HG02885 (cell line): Measurements from ENCODE around the gene ABCA5.
"Not testable (repeated sequence)": the region's sequence is repeated elsewhere in the genome, so short reads cannot be mapped to it uniquely, and the experiment has no call there.

ENCODE experiments used
- ATAC-seq: cut with Tn5 transposase; IDR thresholded peaks from one replicate; pipeline ENCODE4 v1.9.1; 2021; ENCODE audit warnings: mild to moderate bottlenecking; ENCODE audit not compliant: unreplicated experiment, poor library complexity

Gene ABCA5

GRCh38 chr17:69333561-69333960, 6.6 kb upstream of the ABCA5 start:
- ATAC-seq, result no peak

GRCh38 chr17:69331756-69332155, 4.8 kb upstream of the ABCA5 start:
- ATAC-seq, result no peak

- peak; percentile 7 for ATAC-seq
Observed at GRCh38 chr17:69326377-69327059, 415 bp downstream of the ABCA5 start.

DNA sequence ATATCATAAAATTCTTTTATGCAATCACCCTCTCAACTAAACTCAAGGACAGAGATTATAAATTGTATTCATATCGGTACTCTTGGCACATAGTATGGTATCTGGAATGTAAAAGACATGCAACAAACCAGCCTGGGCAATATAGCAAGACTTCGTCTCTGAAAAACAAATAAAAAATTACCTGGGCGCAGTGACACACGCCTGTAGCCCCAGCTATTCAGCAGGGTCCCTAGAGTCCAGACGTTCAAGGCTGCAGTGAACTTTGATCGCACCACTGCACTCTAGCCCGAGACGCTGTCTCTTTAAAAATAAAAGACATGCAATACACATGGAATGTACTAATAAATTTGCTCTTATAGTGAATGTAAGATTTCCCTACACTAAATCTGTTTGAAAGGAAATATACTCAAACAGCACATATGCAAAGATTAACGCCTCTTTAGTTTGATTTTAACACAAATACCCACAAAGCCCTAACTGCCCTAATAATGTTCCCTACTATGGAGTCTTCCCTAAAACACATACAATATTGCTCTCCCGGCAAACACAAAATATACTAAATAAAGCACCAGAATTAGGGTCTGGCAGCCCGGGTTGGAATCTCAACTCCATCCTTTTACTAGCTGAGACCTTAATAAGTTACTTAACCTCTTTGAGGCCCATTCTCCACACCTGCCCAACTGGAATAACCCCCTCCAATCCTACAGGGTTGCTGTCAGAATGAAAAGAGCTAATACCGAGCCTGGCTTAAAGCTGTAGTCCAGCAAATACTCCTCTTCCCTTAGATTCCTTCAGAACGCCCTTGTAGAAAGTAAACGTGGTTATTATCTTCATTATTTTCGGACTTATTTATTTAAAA, 1.2 kb downstream of the ABCA5 start:
- no peak for ATAC-seq

DNA sequence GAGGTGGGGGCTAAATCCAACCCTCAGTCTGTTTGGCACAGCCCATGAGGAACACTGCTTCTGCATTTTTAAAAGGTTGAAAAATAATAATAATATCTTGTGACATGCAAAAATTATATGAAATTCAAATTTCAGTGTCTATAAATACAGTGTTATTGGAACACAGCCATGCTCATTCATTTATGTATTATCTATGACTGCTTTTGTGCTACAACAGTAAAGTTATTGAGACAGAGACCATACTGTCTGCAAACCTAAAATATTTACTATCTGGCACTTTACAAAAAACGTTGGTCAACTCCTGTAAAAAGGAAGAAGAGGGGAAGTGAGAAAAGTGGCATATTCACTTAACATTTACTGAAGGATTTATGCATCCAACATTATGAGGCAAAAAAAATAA, 3.1 kb downstream of the ABCA5 start:
- ATAC-seq, result no peak

GRCh38 chr17:69320908-69321238, 6.1 kb downstream of the ABCA5 start:
- no peak for ATAC-seq

DNA sequence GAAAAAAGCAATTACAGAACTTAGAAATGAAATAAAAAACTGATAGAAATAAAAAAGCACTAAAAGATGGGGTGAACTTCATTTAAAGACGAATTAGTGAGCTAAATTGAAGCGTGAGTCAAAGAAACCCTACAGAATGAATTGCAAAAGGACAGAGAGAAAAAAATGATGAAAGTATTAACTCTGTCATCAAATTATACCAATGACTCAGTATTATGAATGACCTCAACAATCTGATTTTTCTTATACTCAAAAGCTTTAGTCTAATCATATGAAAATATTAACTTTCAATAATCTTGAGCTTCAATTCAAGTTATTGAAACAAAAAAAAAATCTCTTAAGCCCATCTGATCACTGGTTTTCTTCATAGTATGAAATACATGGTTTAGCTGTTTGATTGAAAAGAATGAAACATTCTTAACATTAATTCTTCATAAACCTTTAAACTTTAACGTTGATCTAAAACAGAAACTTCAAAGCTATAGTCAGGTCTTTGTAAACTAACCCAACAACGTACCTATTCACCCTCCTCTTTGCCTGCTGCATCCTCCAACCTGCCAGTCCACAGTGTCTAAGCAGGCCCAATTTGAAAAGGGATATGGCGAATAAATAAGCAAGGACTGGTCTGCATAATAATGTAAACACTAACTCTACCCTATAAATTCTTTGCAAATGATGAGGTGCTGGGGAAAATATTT, 6.6 kb downstream of the ABCA5 start:
- no peak for ATAC-seq

GRCh38 chr17:69317625-69318024, 9.3 kb downstream of the ABCA5 start:
- no peak for ATAC-seq

- no peak for ATAC-seq
Observed at GRCh38 chr17:69314246-69315065, 12.5 kb downstream of the ABCA5 start.

DNA sequence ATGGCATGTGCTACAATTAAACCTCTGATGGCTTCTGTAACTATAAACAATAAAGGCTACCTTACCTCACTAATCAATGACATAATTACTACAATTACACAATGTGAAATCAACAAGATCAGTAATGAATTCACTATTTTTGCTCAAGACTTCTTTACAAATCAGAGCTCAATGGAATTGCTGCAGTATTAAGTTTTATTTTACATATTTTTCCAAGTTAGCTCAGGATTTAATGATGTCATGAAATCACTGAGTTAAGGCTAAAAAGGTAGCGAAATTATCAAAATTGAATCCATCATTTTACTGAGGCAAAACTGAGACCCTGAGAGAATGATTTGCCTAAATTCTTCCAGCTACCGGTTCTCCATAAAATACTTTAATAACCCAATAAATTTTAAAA, 21.8 kb downstream of the ABCA5 start:
- no peak for ATAC-seq

DNA sequence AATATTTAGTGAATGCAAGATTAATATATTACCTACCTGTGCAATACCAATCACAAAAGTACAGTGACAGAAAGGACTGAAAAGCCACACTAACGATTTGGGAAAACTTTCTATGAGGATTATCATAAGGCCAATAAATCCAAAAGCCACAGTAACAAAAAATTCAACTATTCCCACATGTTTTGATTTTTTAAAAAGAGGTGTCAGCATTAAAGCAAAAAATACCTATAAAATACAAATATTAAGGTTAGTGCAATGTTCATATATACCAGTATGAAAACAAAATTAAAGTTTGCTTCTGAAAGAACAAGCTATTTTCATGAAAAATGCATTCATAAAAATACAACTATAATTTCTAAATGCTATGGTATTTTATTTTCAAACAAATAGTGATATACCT, 24.3 kb downstream of the ABCA5 start:
- ATAC-seq, result no peak

GRCh38 chr17:69300222-69300621, 26.7 kb downstream of the ABCA5 start:
- ATAC-seq, result no peak

DNA sequence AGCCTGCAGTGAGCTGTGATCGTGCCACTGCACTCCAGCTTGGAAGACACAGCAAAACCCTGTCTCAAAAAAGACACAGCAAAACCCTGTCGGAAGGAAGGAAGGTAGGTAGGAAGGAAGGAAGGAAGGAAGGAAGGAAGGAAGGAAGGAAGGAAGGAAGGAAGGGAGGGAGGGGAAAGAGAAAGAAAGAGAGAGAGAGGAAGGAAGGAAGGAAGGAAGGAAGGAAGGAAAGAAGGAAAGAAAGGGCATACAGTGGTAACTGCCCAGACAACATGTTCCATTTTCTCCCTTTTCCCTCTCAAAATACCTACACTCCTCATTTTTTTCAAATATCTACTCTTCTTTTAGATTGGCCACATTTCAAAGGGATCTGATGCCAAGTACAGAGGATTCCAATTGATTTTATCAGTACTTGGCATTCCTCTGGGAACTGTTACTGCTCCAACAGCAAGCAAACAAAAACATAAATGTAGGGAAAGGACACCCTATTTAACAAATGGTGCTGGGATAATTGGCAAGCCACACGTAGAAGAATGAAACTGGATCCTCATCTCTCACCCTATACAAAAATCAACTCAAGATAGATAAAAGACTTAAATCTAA, 28.7 kb downstream of the ABCA5 start:
- not testable (repeated sequence) for ATAC-seq

DNA sequence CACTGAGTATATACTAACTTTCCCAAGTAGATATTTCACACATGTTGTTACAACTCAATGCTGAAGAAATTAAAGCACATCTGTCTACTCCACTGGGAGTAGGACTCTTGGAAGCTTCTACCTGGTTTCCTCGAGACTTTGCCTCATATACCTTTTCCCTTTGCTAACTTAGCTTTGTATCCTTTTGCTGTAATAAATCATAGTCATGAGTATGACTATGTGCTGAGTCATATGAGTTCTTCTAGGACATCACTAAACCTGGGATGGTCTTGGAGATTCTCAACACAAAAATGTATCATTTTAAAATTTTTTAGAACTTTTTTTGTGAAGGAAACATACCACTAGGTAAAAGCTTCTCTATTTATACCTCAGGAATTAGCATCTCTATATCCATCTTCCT, 39.8 kb downstream of the ABCA5 start:
- no peak for ATAC-seq

- no peak for ATAC-seq
Observed at GRCh38 chr17:69286257-69286656, 40.7 kb downstream of the ABCA5 start.

DNA sequence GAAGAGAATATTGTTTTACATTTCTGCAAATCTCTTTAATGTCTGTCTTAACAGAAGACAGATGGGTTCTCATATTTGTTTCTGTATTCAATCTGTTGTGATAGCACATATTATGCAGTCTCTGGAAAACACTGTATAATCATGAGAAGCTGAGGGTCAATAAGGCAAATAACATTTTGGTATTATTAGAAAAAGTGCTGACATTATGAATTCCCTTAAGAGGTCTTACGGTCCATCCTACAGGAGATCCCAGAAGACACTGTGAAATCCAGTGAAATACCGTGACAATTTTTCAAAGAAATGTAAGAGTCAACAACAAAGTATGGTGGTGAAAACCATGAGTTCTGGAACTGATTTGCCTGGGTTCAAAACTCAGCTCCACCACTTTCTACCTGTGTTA, 42.3 kb downstream of the ABCA5 start:
- ATAC-seq, result no peak

DNA sequence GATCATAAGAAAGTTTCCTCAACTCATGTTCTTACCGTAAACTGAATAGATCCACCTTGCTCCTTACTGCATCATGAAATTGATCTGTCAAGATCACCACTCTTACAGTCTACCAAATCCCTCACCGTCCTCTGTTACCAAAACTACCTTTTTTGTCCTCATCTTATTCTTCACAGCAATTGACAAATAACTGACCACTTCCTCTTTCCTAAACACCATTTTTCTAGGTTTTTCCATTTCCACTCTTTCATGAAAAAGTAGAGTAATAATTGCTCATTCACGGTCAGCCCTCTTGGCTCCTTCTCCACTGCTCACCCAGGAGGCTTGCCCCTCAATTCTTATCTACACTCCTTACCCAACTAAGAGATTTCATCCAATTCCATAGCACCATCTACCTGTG, 44.9 kb downstream of the ABCA5 start:
- ATAC-seq, result no peak

DNA sequence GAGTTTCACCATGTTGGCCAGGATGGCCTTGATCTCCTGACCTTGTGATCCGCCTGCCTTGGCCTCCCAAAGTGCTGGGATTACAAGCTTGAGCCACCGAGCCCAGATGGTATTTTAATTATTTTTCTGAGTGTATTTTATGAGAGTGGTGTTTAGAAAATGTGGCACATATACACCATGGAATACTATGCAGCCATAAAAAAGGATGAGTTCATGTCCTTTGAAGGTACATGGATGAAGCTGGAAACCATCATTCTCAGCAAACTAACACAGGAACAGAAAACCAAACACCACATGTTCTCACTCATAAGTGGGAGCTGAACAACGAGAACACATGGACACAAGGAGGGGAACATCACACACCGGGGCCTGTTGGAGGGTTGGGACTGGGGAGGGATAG, 50.7 kb downstream of the ABCA5 start:
- not testable (repeated sequence) for ATAC-seq

GRCh38 chr17:69275751-69276150, 51.2 kb downstream of the ABCA5 start:
- no peak for ATAC-seq

- ATAC-seq, result no peak
Observed at GRCh38 chr17:69271023-69271422, 55.9 kb downstream of the ABCA5 start.
